NCI-H345 treated with DMSO at 0.1 percent for 48 hours (cell line): ENCODE measurements around the gene CEBPG.

ENCODE experiments used
- DNase-seq: peaks from one replicate; lab custom pipeline; 2025; ENCODE audit not compliant: unreplicated experiment; lab: John Stamatoyannopoulos, UW

The CEBPG gene

GRCh38 chr19:33381101-33381500 lies 7.6 kb downstream of the CEBPG start:
- no peak for DNase-seq

GRCh38 chr19:33382006-33382405 lies 8.5 kb downstream of the CEBPG start:
- no peak for DNase-seq

GRCh38 chr19:33382982-33383381 lies 9.5 kb downstream of the CEBPG start:
- DNase-seq, result no peak

GRCh38 chr19:33383720-33384292 lies 10.3 kb downstream of the CEBPG start:
- no peak for DNase-seq

- no peak for DNase-seq
These were observed 11.5 kb downstream of the CEBPG start for GRCh38 chr19:33384983-33385382.

- DNase-seq, result no peak
These were observed 12.4 kb downstream of the CEBPG start for GRCh38 chr19:33385956-33386355.

- no peak for DNase-seq
These were observed 12.9 kb downstream of the CEBPG start for GRCh38 chr19:33386361-33386858.

GRCh38 chr19:33387351-33388230 lies 14.1 kb downstream of the CEBPG start:
- DNase-seq, result no peak

GRCh38 chr19:33388231-33388724 lies 14.8 kb downstream of the CEBPG start:
- DNase-seq, result no peak

GRCh38 chr19:33388725-33389420 lies 15.4 kb downstream of the CEBPG start:
- DNase-seq, result no peak

GRCh38 chr19:33389421-33390100 lies 16.1 kb downstream of the CEBPG start:
- no peak for DNase-seq

GRCh38 chr19:33390101-33390907 lies 16.8 kb downstream of the CEBPG start:
- no peak for DNase-seq

- DNase-seq, result no peak
These were observed 17.6 kb downstream of the CEBPG start for GRCh38 chr19:33390908-33391630.

GRCh38 chr19:33391631-33392249 lies 18.2 kb downstream of the CEBPG start:
- no peak for DNase-seq

- peak; percentile 75 for DNase-seq
These were observed 19.1 kb downstream of the CEBPG start for GRCh38 chr19:33392341-33393285.

- DNase-seq, result peak; percentile 23
These were observed 19.9 kb downstream of the CEBPG start for GRCh38 chr19:33393286-33394005.

GRCh38 chr19:33394006-33394722 lies 20.7 kb downstream of the CEBPG start:
- DNase-seq, result no peak
